ENCODE results near the gene DOCK1.

DOCK1 gene

DNA sequence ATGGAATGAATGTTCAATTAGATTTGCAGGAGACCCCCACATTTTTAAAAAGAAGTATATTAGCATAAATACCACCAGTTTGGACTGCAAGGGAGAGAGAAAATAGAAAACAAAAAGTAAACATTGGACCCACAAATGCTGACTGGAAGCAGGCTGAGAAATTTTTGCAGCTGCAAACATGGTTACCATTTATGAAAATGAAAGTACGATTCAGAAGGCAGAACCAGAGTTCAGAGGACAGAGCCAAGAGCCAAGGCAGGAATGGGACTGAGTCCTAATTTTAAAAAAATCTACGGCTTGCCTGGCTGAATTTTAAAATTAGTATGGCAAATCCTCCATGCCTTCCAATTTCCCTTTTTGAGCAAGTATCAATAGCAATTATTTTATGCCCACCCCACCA lies 569.3 kb downstream of the DOCK1 start:
- H3K4me3 ChIP-seq (replicated peaks in 1 of 2; ENCODE audit: low read depth in 2 of 2, low read length in 2 of 2): no peak overlapping the region
- no peak for DNase-seq (ENCODE audit: low read depth in 2 of 2)
- no peak for TF ChIP-seq CTCF (IDR thresholded peaks at IDR 0.05; ENCODE audit: low read depth, low read length)

GRCh38 chr10:127485153-127485857 lies 580.1 kb downstream of the DOCK1 start:
- DNase-seq (ENCODE audit: low read depth in 2 of 2): peak in 1 of 2 donors; percentile 37
- no peak overlapping the region for H3K4me3 ChIP-seq (replicated peaks in 1 of 2; ENCODE audit: low read depth in 2 of 2, low read length in 2 of 2)
- no peak for TF ChIP-seq CTCF (IDR thresholded peaks at IDR 0.05; ENCODE audit: low read depth, low read length)

GRCh38 chr10:127486355-127486754 lies 581.1 kb downstream of the DOCK1 start:
- H3K4me3 ChIP-seq (replicated peaks in 1 of 2; ENCODE audit: low read depth in 2 of 2, low read length in 2 of 2): no peak overlapping the region
- no peak for DNase-seq (ENCODE audit: low read depth in 2 of 2)
- no peak for TF ChIP-seq CTCF (IDR thresholded peaks at IDR 0.05; ENCODE audit: low read depth, low read length)

DNA sequence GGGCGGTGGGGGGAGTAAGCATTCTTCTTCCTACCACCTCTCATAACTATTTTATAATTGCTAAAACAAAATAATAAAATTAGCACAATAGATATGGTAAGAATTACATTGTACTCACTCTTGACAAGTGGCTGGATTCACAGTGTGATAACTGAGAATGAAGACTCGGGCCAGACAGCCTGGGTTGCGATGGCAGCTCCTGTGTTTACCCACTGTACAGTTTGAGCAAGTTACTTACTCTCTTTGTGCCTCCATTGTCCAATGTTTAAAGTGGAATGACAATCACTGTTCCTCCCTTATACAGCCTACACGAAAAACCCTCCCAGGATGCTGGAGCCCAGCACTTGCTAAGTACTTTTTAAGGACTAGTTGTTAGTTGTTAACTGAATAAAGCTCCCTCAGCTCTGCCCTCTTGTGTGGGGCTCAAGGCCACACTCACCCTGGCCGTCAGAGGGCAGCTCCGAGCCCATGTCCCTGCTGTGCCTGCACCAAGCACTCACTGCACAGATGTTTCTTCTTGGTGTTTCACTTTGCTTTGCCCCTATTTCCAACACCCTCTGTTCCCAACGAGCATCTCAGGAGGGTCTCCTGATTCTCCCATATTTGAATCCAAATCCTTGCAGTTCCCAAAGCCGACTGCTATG lies 587.5 kb downstream of the DOCK1 start:
- peak; percentile 22 for TF ChIP-seq CTCF (IDR thresholded peaks at IDR 0.05; ENCODE audit: low read depth, low read length)
- no peak overlapping the region for H3K4me3 ChIP-seq (replicated peaks in 1 of 2; ENCODE audit: low read depth in 2 of 2, low read length in 2 of 2)
- DNase-seq (ENCODE audit: low read depth in 2 of 2): no peak

DNA sequence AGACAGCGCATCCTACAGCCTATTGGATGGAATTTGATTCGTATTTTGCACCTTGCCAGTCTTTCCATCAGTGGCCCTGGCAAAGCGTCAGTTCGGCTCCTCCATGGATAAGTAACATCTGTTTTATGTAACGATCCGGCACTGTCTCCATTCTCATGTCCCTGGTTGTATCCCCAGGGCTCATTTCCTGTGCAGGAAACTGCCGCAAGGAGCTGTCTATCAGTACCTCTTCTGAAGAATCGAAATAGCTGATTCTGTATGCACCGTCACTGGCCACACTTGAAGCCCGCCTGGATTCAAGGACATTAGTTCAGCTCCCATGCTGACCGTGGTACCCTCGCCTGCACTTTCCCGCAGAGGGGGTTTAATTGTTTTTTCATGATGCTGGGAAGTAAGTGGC lies 590.8 kb downstream of the DOCK1 start:
- no peak for TF ChIP-seq CTCF (IDR thresholded peaks at IDR 0.05; ENCODE audit: low read depth, low read length)
- no peak overlapping the region for H3K4me3 ChIP-seq (replicated peaks in 1 of 2; ENCODE audit: low read depth in 2 of 2, low read length in 2 of 2)
- DNase-seq (ENCODE audit: low read depth in 2 of 2): no peak

- no peak for TF ChIP-seq CTCF (IDR thresholded peaks at IDR 0.05; ENCODE audit: low read depth, low read length)
- DNase-seq (ENCODE audit: low read depth in 2 of 2): no peak
- H3K4me3 ChIP-seq (replicated peaks in 1 of 2; ENCODE audit: low read depth in 2 of 2, low read length in 2 of 2): no peak overlapping the region
Observed at GRCh38 chr10:127497685-127498084, 592.5 kb downstream of the DOCK1 start.
